Measurements from ENCODE around the gene CEP295NL.
"Not testable (repeated sequence)": the region's sequence is repeated elsewhere in the genome, so short reads cannot be mapped to it uniquely, and the experiment has no call there.

CEP295NL gene

DNA sequence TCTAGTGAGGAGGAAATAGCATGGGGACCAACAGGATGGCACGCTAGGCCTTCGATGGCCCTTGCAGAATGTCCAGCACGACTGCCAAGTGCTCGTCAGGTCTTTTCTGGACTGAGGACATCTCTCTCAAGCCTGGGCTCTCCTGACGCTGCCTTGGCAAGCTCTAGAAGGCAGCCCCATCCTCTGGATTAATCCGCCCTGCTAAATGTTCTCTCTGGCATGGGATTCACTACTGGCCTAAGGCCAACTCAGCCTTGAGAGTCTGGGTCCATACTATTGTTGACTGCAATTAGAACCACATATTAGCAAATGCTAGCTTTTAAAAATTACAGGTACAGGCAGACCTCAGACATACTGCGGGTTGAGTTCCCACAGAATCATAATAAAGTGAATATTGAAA, 2.5 kb upstream of the CEP295NL start:
- FAIRE-seq: no peak
- no peak for DNase-seq (ENCODE audit: low spot score)

DNA sequence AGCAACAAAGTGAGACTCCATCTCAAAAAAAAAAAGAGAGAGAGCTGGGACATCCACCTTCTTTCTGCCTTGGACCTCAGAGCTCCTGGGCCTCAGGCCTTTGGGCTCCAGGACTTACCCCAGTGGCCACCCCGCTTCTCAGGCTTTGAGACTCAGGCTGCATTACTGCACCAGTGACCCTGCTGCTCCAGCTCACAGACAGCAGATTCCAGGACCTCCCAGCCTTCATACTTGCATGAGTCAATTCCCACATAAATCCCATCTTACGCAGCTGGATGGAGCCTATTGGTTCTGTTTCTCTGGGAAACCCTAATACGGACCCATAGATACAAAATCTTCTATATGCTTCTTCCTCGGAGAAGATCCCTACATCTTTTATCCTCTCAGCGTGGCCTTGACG, 2.1 kb upstream of the CEP295NL start:
- no peak for FAIRE-seq

GRCh38 chr17:78904371-78904770, 1.4 kb upstream of the CEP295NL start:
- FAIRE-seq (no peak), DNase-seq (ENCODE audit: low spot score) (no peak)

More for the DNA sequence above, 2.1 kb upstream of the CEP295NL start:
- DNase-seq (ENCODE audit: low spot score): no peak

GRCh38 chr17:78902231-78902630, 770 bp downstream of the CEP295NL start:
- FAIRE-seq; DNase-seq (ENCODE audit: low spot score): not testable (repeated sequence)

GRCh38 chr17:78901806-78902205, 1.2 kb downstream of the CEP295NL start:
- no peak for DNase-seq (ENCODE audit: low spot score)
- FAIRE-seq: no peak

DNA sequence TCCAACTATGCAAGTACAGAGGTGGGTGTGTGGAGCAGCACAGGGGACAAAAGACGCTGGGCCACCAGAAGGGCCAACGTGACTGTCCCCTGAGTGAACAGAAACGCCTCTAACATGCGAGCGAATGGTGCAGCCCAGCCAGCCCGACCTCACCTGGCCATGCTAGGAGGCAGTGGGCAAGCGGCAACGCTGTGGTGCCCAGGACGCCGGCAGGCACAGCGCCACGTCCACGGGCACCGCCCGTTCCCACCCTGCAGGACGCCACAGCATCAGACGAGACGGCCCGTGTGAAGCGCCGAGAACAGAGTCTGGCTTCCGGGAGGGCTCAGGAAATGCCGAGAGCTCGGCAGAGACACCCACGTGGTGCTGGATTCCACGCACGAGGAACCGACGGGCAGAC, 2.2 kb downstream of the CEP295NL start:
- DNase-seq (ENCODE audit: low spot score) (no peak), FAIRE-seq (no peak)

DNA sequence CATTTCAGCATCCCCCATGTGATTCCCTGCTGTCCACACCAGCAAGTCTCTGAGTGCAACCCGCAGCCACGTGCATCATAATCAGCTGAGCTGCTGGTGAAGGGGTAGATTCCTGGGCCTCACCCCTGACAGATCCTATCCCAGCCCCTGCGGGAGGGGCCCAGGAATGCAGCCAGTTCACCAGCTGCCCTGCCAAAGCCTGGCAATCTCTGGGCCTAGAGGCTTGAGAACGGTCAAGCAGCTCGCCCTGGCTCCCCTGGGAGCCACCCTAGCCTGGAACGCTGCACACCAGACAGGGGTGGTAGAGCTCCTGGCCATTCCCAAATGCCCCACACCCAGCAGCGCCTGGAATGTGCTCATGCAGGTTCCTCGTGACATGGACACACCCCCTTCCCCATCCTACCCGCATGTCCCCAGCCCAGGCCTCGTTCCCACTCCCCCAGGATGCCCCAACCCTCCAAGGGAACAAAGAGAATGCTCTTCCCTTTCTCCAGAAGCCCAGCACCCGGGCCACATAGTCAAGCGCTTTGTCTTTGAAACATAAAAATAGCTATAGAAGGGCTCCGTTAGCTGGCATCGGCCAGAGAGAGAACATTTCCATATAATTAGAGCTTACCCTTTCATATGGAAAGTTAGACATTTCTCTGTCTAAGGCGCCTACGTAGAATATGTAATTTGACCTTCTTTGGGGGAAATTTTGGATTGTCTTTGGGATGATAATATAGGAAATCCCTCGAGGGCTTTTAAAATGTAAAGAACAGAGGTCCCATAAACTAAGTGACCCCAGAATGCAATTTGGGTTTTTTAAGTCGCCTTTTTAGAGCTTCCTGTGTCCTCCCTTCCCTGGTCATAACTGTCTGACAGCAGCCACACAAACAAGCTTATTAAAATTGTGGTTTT, 3.4 kb downstream of the CEP295NL start:
- FAIRE-seq (no peak), DNase-seq (ENCODE audit: low spot score) (no peak)

GRCh38 chr17:78898947-78899346, 4.1 kb downstream of the CEP295NL start:
- no peak for FAIRE-seq
- DNase-seq (ENCODE audit: low spot score): no peak

- FAIRE-seq: no peak
- no peak for DNase-seq (ENCODE audit: low spot score)
These were observed 4.7 kb downstream of the CEP295NL start for GRCh38 chr17:78898075-78898836.

- no peak for DNase-seq (ENCODE audit: low spot score)
- no peak for FAIRE-seq
These were observed 5.3 kb downstream of the CEP295NL start for GRCh38 chr17:78897664-78898047.

DNA sequence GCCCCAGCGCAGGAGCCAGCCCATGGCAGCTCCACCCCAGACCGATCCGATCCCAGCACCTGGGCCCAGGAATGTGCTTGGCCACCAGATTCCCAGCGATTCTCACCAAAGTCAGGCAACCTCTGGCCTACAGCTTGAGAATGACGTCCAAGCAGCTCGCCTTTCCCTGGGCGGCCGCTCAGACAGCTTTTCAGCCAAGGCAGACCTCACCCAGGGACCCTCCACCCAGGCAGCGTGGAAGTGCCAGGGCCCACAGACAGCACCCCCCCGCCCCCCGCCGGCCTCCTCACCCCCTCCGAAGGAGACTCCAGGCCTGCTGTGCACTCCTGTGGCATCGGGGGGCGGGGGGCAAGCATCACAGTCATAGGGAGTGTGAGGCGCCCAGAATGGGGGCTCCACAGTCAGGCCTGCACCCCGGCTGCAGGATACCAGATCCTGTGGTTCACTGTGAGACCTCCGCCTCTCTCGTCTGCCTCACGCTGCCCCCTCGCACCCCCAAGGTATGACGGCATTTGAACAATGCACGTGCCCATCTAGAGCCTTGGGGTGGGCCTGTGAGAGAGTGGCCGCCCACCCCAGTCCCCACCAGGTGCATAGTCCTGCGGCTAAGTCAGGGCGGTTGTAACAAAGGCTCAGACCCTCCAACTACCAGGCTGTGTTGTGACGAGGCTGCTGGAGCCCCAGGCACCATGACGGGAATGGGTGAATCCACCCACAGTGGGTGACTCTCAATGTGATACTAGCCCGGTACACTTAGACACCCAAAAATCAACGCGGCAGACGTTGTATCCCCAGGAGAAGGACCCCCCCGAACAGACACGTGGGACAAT, 6.0 kb downstream of the CEP295NL start:
- DNase-seq (ENCODE audit: low spot score): no peak
- no peak for FAIRE-seq

DNA sequence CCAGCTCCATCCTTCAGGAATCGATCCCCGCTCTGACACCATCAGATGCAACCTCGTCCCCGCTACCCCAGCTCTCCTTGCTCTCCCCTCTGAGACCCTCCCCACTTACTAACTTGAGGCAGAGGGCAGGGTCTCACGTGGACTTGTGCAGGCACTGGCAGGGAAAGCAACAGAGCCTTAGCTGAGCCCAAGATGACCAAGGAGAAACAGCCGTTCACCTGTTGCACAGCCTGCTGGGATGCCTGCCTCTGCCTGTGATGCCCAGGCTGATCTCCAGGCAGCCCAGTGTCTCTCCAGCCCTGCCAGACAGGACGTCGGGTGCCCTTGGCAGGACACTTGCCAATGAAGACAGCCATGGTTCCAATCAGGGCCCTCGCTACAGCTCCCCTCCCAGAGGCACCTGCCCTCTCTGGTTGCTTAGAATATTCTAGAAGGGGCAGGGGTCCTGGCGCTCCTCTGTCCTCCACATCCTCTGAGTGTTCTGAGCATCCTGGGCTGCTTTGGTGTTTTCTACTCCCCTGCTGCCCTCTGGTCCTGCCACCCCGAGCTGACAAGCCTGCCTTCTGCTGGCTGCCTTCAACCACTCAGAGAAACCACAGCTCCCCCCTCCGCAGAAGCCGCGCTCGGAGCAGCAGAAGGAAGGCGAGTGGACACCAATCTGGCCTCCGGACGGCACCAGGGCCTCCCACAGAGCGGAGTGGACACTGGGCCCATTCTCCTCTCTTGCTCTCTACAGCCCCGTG, 6.7 kb downstream of the CEP295NL start:
- DNase-seq (ENCODE audit: low spot score) (no peak), FAIRE-seq (no peak)

GRCh38 chr17:78895322-78895721, 7.7 kb downstream of the CEP295NL start:
- no peak for DNase-seq (ENCODE audit: low spot score)
- FAIRE-seq: no peak

DNA sequence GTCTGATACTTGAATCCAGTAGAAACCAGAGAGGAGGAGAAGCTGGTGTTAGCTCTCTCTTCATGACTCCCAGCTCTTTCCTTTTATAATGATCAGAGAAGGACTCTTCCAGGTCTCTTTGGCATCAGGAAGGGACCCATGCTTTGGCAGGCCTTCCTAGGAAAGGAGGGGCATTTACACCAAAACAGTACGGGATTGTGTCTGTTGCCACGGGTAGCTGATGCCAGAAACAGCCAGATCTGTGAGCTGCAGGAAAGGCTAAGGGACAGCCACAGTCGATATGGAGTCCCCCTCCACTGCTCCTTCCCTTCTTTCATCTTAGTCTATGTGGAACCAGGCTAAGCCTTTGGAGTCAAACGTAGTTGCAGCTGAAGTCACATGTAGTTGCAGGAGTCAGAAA, 9.3 kb downstream of the CEP295NL start:
- FAIRE-seq: no peak
- DNase-seq (ENCODE audit: low spot score): no peak

- FAIRE-seq (no peak), DNase-seq (ENCODE audit: low spot score) (no peak)
These were observed 10.0 kb downstream of the CEP295NL start for GRCh38 chr17:78892936-78893379.

DNA sequence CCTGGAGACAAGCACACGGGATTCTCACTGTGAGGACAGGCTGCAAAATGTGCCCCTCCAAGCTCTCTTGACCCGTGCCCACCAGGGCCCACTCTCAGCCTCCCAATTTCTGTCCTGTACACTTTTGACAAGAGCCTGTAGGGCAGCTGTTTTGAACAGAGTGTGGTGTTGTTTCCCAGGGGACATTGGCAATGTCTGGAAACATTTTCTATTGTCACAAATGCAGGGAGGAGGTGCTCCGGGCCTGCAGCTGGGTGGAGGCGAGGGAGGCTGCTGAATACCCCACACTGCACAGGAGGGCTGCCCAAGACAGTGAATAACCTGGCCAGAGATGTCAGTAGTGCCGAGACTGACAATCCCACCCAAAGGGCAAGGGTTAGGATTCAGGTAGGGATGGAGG, 10.5 kb downstream of the CEP295NL start:
- DNase-seq (ENCODE audit: low spot score): no peak
- no peak for FAIRE-seq

GRCh38 chr17:78892062-78892456, 10.9 kb downstream of the CEP295NL start:
- DNase-seq (ENCODE audit: low spot score) (no peak), FAIRE-seq (no peak)

- FAIRE-seq: no peak
- no peak for DNase-seq (ENCODE audit: low spot score)
These were observed 11.5 kb downstream of the CEP295NL start for GRCh38 chr17:78891406-78892061.

GRCh38 chr17:78890498-78890897, 12.5 kb downstream of the CEP295NL start:
- FAIRE-seq: no peak
- no peak for DNase-seq (ENCODE audit: low spot score)

DNA sequence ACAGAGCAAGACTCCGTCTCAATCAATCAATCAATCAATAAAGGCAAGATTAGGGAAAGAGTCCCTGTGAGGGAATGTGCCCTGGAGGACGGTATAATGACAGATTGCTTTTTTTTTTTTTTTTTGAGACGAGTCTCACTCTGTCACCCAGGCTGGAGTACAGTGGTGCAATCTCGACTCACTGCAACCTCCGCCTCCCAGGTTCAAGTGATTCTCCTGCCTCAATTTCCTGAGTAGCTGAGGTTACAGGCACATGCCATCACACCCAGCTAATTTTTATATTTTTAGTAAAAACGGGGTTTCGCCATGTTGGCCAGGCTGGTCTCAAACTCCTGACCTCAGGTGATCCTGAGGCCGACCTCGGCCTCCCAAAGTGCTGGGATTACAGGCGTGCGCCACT, 12.9 kb downstream of the CEP295NL start:
- not testable (repeated sequence) for FAIRE-seq; DNase-seq (ENCODE audit: low spot score)
